ENCODE measurements around the gene PHACTR3. TPM values are rescaled to one million over a fixed set of nuclear protein-coding genes. Genes with fewer than 3 reads are reported as not detected.

Gene PHACTR3
- total RNA-seq, 1 donor from 2014 or later, result 1.1 TPM

DNA sequence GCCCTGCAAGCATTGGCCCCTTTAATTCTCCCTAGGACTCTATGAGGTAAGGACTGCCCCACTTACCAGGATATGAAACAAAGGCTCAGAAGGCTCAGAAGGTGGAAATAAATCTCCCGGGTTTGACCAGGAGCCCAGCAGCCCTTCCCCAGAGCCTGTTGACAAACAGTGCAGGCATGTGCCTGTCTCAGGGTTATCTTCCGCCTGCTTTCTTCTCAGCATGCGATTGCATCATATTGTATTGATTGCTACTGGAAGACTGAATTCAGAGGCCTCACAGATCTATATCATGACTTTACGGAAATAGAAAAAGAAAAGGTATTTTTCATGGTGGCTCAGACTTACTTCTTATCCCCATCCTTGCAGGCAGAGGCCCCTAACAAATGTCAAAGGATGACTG is 92.7 kb downstream of the PHACTR3 start:
- Mint-ChIP-seq H3K36me3 (ENCODE audit: insufficient read depth) (no peaks in the 10 kb centered on the region), H3K9me3 (ENCODE audit: low read depth) (peaks cover 3% of the 10 kb centered on the region), H3K27ac (no peak overlapping the region), H3K4me3 (ENCODE audit: low read depth) (no peak overlapping the region), H3K27me3 (peaks cover 2% of the 10 kb centered on the region), H3K4me1 (ENCODE audit: low read depth) (peaks cover 5% of the 10 kb centered on the region)
- TF ChIP-seq CTCF (IDR thresholded peaks at IDR 0.05; ENCODE audit: unreplicated experiment), result no peak
- DNase-seq (ENCODE audit: low spot score, unreplicated experiment), result no peak

DNA sequence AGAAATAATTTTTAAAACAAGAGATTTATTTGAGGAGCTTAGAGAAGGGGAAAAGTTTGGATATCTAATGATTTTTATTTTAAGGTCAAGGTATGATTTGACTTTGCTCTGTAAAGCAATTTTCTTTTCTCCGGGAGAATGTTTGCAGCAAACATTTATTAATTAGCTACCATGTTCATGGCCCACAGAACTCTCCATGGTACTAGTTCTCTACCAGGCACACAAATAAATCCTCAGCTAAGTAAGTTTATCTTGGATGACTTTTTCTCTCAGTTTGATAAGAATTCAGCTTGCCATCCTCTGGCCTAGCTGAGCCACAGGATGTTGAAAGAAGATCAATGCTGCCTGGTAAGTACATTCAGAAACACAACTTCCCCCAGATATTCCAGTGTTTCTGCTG is 94.3 kb downstream of the PHACTR3 start:
- TF ChIP-seq CTCF (IDR thresholded peaks at IDR 0.05; ENCODE audit: unreplicated experiment), result no peak
- Mint-ChIP-seq H3K4me3 (ENCODE audit: low read depth) (no peak overlapping the region), H3K27me3 (peaks cover 14% of the 10 kb centered on the region)

DNA sequence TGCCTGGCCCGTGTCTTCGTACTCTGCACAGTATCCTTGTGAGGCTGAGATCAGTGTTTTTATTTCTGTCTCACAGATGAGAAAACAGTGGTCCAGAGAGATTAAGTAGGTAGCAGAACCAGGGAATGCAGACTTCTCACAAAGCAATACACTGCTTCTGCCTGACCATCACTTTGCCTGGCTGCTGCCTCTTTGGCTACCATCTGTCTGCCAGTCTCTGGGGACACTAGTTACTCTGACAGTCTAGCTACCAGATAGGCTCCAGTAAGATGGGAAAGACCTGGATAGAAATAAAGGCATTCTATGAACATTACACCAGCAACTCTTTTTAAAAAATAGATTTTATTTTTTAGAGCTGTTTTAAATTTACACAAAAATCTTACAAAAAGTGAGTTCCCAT is 96.9 kb downstream of the PHACTR3 start:
- Mint-ChIP-seq H3K36me3 (ENCODE audit: insufficient read depth) (no peaks in the 10 kb centered on the region), H3K4me3 (ENCODE audit: low read depth) (no peak overlapping the region), H3K27ac (no peak overlapping the region), H3K27me3 (peaks cover 16% of the 10 kb centered on the region), H3K9me3 (ENCODE audit: low read depth) (peaks cover 3% of the 10 kb centered on the region), H3K4me1 (ENCODE audit: low read depth) (peaks cover 5% of the 10 kb centered on the region)
- DNase-seq (ENCODE audit: low spot score, unreplicated experiment), result no peak
- TF ChIP-seq CTCF (IDR thresholded peaks at IDR 0.05; ENCODE audit: unreplicated experiment), result no peak

More for the DNA sequence above, 94.3 kb downstream of the PHACTR3 start:
- Mint-ChIP-seq H3K36me3 (ENCODE audit: insufficient read depth) (no peaks in the 10 kb centered on the region), H3K4me1 (ENCODE audit: low read depth) (peaks cover 5% of the 10 kb centered on the region), H3K27ac (no peak overlapping the region), H3K9me3 (ENCODE audit: low read depth) (peaks cover 3% of the 10 kb centered on the region)
- no peak for DNase-seq (ENCODE audit: low spot score, unreplicated experiment)

- Mint-ChIP-seq H3K36me3 (ENCODE audit: insufficient read depth) (no peaks in the 10 kb centered on the region), H3K4me1 (ENCODE audit: low read depth) (peaks cover 3% of the 10 kb centered on the region), H3K9me3 (ENCODE audit: low read depth) (peaks cover 3% of the 10 kb centered on the region), H3K27ac (no peak overlapping the region), H3K4me3 (ENCODE audit: low read depth) (no peak overlapping the region), H3K27me3 (peaks cover 16% of the 10 kb centered on the region)
- DNase-seq (ENCODE audit: low spot score, unreplicated experiment), result no peak
- no peak for TF ChIP-seq CTCF (IDR thresholded peaks at IDR 0.05; ENCODE audit: unreplicated experiment)
These were observed 98.7 kb downstream of the PHACTR3 start for GRCh38 chr20:59703046-59703445.

GRCh38 chr20:59705651-59706399 is 101.5 kb downstream of the PHACTR3 start:
- Mint-ChIP-seq H3K4me3 (ENCODE audit: low read depth) (no peak overlapping the region), H3K27me3 (peaks cover 16% of the 10 kb centered on the region), H3K4me1 (ENCODE audit: low read depth) (peaks cover 3% of the 10 kb centered on the region), H3K9me3 (ENCODE audit: low read depth) (peaks cover 5% of the 10 kb centered on the region), H3K36me3 (ENCODE audit: insufficient read depth) (no peaks in the 10 kb centered on the region), H3K27ac (no peak overlapping the region)
- no peak for TF ChIP-seq CTCF (IDR thresholded peaks at IDR 0.05; ENCODE audit: unreplicated experiment)
- DNase-seq (ENCODE audit: low spot score, unreplicated experiment), result no peak

Data from progenitor cell of endocrine pancreas (in vitro differentiated cells).